ENCODE measurements around the gene EIPR1.

GRCh38 chr2:3263487-3263886 is 114.1 kb downstream of the EIPR1 start:
- no peak for TF ChIP-seq CTCF (conservative IDR thresholded peaks at IDR 0.05 in 1 of 2, IDR thresholded peaks at IDR 0.05 in 1 of 2; ENCODE audit: low read depth in 1 of 2, low read length in 2 of 2)
- no peak for TF ChIP-seq EZH2 (IDR thresholded peaks at IDR 0.05; ENCODE audit: low read length, missing control alignments)
